Measurements from ENCODE around the gene CLSTN2. TPM values are rescaled to one million over a fixed set of nuclear protein-coding genes. Genes with fewer than 3 reads are reported as not detected.

The CLSTN2 gene
- total RNA-seq, 1 donor from 2014 or later: 4.7 TPM

DNA sequence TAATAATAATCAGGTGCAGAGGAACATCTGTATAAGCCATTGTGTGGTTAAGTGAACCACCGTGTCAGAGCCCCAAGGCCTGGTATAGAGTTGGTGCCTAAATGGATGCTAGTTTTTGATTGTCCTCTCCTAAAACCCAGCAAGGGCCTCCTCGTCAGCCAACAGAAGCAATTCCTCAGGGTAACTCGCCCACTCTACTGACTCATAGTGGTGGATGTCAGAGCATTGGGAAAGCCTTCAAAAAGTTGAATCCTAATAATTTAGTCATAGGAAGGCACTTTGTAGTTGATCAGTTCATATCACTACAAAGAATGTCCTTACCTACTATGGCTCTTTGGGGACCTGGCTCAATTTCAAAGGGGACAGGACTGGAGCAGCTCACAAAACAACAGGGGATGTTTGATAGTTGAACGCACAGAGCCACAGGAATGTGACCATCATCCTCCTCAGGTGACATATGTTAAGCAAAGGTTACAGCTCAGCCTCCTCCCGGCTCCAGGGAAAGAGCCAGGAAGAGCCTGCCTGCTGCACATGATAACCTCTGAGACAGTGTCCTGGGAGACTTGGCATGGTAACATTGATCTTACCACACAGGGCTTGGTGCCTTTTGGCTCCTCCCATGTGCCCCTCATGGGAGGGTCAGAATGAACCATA lies 338.7 kb downstream of the CLSTN2 start:
- H3K36me3 ChIP-seq (ENCODE audit: control insufficient read depth in 3 of 3, insufficient read depth in 3 of 3, low read length in 3 of 3): no peaks in the 10 kb centered on the region
- no peaks in the 10 kb centered on the region for H3K9me3 ChIP-seq (ENCODE audit: control insufficient read depth in 3 of 3, low read length in 3 of 3)
- no peak overlapping the region for H3K4me3 ChIP-seq (ENCODE audit: low read length in 3 of 3)
- H3K27me3 ChIP-seq (ENCODE audit: control insufficient read depth in 3 of 3, insufficient read depth in 3 of 3, low read length in 3 of 3): peaks cover 0 to 2% (median 2%) of the 10 kb centered on the region in 3 donors
- H3K27ac ChIP-seq (ENCODE audit: low read depth, low read length): no peak overlapping the region
- peaks cover 0 to under 1% (median 0%) of the 10 kb centered on the region in 3 donors for H3K4me1 ChIP-seq (ENCODE audit: control insufficient read depth in 3 of 3, insufficient read depth in 3 of 3, low read length in 3 of 3)
- H3K9ac ChIP-seq (ENCODE audit: low read depth in 1 of 3, low read length in 3 of 3): no peak overlapping the region

DNA sequence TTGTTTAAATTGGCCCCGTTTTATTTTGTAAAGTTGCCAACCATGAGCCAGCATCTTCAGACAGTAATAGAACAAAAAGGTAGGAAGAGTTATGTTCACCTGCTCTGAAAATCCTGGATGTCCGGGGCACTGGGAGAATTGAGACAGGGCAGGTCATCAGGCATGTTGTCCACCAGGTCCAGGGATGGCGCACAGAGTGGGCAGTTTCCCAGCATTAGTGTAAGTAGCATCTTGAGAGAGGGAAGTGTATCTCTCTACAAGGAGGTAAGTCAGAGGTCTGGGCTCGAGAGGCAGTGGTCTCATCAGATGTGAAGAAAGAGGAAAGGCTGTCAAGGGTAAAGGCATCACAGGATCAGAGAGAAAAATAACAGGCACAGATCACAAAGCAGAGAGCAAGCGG lies 339.4 kb downstream of the CLSTN2 start:
- Histone ChIP-seq H3K27ac (ENCODE audit: low read depth, low read length) (no peak overlapping the region), H3K27me3 (ENCODE audit: control insufficient read depth in 3 of 3, insufficient read depth in 3 of 3, low read length in 3 of 3) (peaks cover 0 to 2% (median 2%) of the 10 kb centered on the region in 3 donors), H3K4me1 (ENCODE audit: control insufficient read depth in 3 of 3, insufficient read depth in 3 of 3, low read length in 3 of 3) (no peaks in the 10 kb centered on the region), H3K36me3 (ENCODE audit: control insufficient read depth in 3 of 3, insufficient read depth in 3 of 3, low read length in 3 of 3) (no peaks in the 10 kb centered on the region), H3K4me3 (ENCODE audit: low read length in 3 of 3) (no peak overlapping the region), H3K9me3 (ENCODE audit: control insufficient read depth in 3 of 3, low read length in 3 of 3) (no peaks in the 10 kb centered on the region), H3K9ac (ENCODE audit: low read depth in 1 of 3, low read length in 3 of 3) (no peak overlapping the region)

DNA sequence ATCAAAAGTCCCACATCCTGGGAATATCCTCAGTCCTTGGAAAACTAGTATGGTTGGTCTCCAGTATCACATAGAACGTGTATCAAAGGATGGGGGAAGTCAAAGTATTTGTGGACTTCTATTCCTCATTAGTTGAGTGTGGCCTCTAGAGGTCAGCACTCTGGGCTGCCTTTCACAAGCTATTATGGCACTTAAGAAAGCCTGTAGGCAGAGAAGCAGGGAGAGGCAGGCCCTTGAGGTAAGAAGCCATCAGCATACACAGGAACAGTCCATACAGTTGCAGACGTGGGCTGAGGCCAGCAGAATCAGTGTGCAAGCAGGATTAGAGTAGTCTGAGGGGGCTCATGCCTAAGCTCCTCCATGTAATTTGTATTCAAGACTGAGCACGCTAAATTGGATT lies 341.7 kb downstream of the CLSTN2 start:
- H3K27me3 ChIP-seq (ENCODE audit: control insufficient read depth in 3 of 3, insufficient read depth in 3 of 3, low read length in 3 of 3): peaks cover 0 to 2% (median 0%) of the 10 kb centered on the region in 3 donors
- no peaks in the 10 kb centered on the region for H3K4me1 ChIP-seq (ENCODE audit: control insufficient read depth in 3 of 3, insufficient read depth in 3 of 3, low read length in 3 of 3)
- no peak overlapping the region for H3K27ac ChIP-seq (ENCODE audit: low read depth, low read length)
- H3K4me3 ChIP-seq (ENCODE audit: low read length in 3 of 3): no peak overlapping the region
- H3K36me3 ChIP-seq (ENCODE audit: control insufficient read depth in 3 of 3, insufficient read depth in 3 of 3, low read length in 3 of 3): no peaks in the 10 kb centered on the region
- H3K9me3 ChIP-seq (ENCODE audit: control insufficient read depth in 3 of 3, low read length in 3 of 3): no peaks in the 10 kb centered on the region
- H3K9ac ChIP-seq (ENCODE audit: low read depth in 1 of 3, low read length in 3 of 3): no peak overlapping the region

DNA sequence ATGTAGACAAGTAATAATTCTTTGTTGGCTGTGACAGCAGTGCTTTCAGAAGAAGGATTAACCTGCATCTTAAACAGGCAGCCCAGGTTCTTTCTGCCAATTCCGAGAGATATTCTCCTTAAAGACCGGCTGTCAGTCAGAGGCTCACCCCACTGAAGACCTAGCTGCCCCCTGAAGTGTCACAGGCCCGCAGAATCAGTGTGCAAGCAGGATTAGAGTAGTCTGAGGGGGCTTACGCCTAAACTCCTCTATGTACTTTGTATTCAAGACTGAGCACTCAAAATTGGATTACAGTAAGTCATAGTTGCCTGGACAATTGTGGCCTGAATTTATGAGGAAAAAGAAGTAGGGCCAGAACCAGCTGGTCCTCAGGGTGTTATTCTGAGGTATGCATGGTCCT lies 342.9 kb downstream of the CLSTN2 start:
- no peak overlapping the region for H3K27ac ChIP-seq (ENCODE audit: low read depth, low read length)
- H3K4me1 ChIP-seq (ENCODE audit: control insufficient read depth in 3 of 3, insufficient read depth in 3 of 3, low read length in 3 of 3): no peaks in the 10 kb centered on the region
- no peaks in the 10 kb centered on the region for H3K9me3 ChIP-seq (ENCODE audit: control insufficient read depth in 3 of 3, low read length in 3 of 3)
- H3K36me3 ChIP-seq (ENCODE audit: control insufficient read depth in 3 of 3, insufficient read depth in 3 of 3, low read length in 3 of 3): no peaks in the 10 kb centered on the region
- no peak overlapping the region for H3K4me3 ChIP-seq (ENCODE audit: low read length in 3 of 3)
- H3K9ac ChIP-seq (ENCODE audit: low read depth in 1 of 3, low read length in 3 of 3): no peak overlapping the region
- peaks cover 0 to 2% (median 0%) of the 10 kb centered on the region in 3 donors for H3K27me3 ChIP-seq (ENCODE audit: control insufficient read depth in 3 of 3, insufficient read depth in 3 of 3, low read length in 3 of 3)

- peaks cover 0 to 10% (median 9%) of the 10 kb centered on the region in 3 donors for H3K4me1 ChIP-seq (ENCODE audit: control insufficient read depth in 3 of 3, insufficient read depth in 3 of 3, low read length in 3 of 3)
- no peaks in the 10 kb centered on the region for H3K36me3 ChIP-seq (ENCODE audit: control insufficient read depth in 3 of 3, insufficient read depth in 3 of 3, low read length in 3 of 3)
- H3K27me3 ChIP-seq (ENCODE audit: control insufficient read depth in 3 of 3, insufficient read depth in 3 of 3, low read length in 3 of 3): no peaks in the 10 kb centered on the region
- H3K4me3 ChIP-seq (ENCODE audit: low read length in 3 of 3): no peak overlapping the region
- H3K9me3 ChIP-seq (ENCODE audit: control insufficient read depth in 3 of 3, low read length in 3 of 3): no peaks in the 10 kb centered on the region
- H3K27ac ChIP-seq (ENCODE audit: low read depth, low read length): no peak overlapping the region
- no peak overlapping the region for H3K9ac ChIP-seq (ENCODE audit: low read depth in 1 of 3, low read length in 3 of 3)
Observed at GRCh38 chr3:140284372-140284771, 349.4 kb downstream of the CLSTN2 start.

DNA sequence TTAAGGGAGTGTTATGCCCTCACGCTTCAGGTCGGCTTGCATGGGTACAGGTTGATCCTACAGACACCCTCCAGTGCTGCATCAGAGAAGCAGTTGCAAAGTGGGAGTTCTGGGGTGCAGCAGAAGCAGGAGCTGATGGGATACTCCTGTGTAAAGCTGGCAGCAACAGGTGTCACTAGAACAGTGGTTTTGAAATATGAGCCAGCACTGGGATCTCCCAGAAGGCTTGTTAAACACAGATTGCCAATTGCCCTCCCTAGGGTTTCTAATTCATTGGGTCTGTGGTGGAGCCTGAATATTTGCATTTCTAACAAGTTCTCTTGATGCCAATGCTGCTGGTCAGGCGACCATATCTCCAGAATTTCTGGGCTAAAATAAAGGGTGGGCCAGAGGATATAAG lies 350.4 kb downstream of the CLSTN2 start:
- peaks cover 0 to 10% (median 9%) of the 10 kb centered on the region in 3 donors for H3K4me1 ChIP-seq (ENCODE audit: control insufficient read depth in 3 of 3, insufficient read depth in 3 of 3, low read length in 3 of 3)
- no peaks in the 10 kb centered on the region for H3K27me3 ChIP-seq (ENCODE audit: control insufficient read depth in 3 of 3, insufficient read depth in 3 of 3, low read length in 3 of 3)
- no peaks in the 10 kb centered on the region for H3K36me3 ChIP-seq (ENCODE audit: control insufficient read depth in 3 of 3, insufficient read depth in 3 of 3, low read length in 3 of 3)
- no peaks in the 10 kb centered on the region for H3K9me3 ChIP-seq (ENCODE audit: control insufficient read depth in 3 of 3, low read length in 3 of 3)
- H3K4me3 ChIP-seq (ENCODE audit: low read length in 3 of 3): no peak overlapping the region
- H3K9ac ChIP-seq (ENCODE audit: low read depth in 1 of 3, low read length in 3 of 3): no peak overlapping the region
- no peak overlapping the region for H3K27ac ChIP-seq (ENCODE audit: low read depth, low read length)

GRCh38 chr3:140288595-140288994 lies 353.6 kb downstream of the CLSTN2 start:
- no peak overlapping the region for H3K4me3 ChIP-seq (ENCODE audit: low read length in 3 of 3)
- H3K27me3 ChIP-seq (ENCODE audit: control insufficient read depth in 3 of 3, insufficient read depth in 3 of 3, low read length in 3 of 3): no peaks in the 10 kb centered on the region
- H3K36me3 ChIP-seq (ENCODE audit: control insufficient read depth in 3 of 3, insufficient read depth in 3 of 3, low read length in 3 of 3): no peaks in the 10 kb centered on the region
- H3K27ac ChIP-seq (ENCODE audit: low read depth, low read length): no peak overlapping the region
- H3K9me3 ChIP-seq (ENCODE audit: control insufficient read depth in 3 of 3, low read length in 3 of 3): no peaks in the 10 kb centered on the region
- H3K4me1 ChIP-seq (ENCODE audit: control insufficient read depth in 3 of 3, insufficient read depth in 3 of 3, low read length in 3 of 3): peaks cover 0 to 10% (median 9%) of the 10 kb centered on the region in 3 donors
- H3K9ac ChIP-seq (ENCODE audit: low read depth in 1 of 3, low read length in 3 of 3): no peak overlapping the region

DNA sequence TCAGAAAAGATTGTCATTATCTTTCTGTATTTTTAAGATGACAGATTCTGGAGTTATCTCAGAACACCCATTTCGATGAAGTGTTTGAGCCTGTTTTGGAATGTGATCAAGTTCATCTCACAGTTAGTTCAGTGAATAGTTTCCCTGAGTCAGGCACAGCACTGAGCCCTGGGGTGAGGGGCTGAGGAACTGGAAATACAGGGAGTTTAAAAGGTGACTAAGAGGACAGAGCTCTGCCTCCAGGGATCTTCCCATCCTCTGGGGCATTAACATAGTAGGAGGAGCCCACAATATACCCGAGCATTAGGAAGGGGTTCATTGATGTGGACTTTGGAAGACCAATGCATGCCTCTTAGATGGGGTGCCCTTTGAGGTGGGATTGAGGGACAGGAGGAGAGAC lies 355.1 kb downstream of the CLSTN2 start:
- H3K36me3 ChIP-seq (ENCODE audit: control insufficient read depth in 3 of 3, insufficient read depth in 3 of 3, low read length in 3 of 3): no peaks in the 10 kb centered on the region
- no peak overlapping the region for H3K9ac ChIP-seq (ENCODE audit: low read depth in 1 of 3, low read length in 3 of 3)
- no peaks in the 10 kb centered on the region for H3K9me3 ChIP-seq (ENCODE audit: control insufficient read depth in 3 of 3, low read length in 3 of 3)
- H3K4me3 ChIP-seq (ENCODE audit: low read length in 3 of 3): no peak overlapping the region
- H3K27me3 ChIP-seq (ENCODE audit: control insufficient read depth in 3 of 3, insufficient read depth in 3 of 3, low read length in 3 of 3): no peaks in the 10 kb centered on the region
- peaks cover 0 to 10% (median 9%) of the 10 kb centered on the region in 3 donors for H3K4me1 ChIP-seq (ENCODE audit: control insufficient read depth in 3 of 3, insufficient read depth in 3 of 3, low read length in 3 of 3)
- H3K27ac ChIP-seq (ENCODE audit: low read depth, low read length): no peak overlapping the region

GRCh38 chr3:140292170-140292569 lies 357.2 kb downstream of the CLSTN2 start:
- no peak overlapping the region for H3K9ac ChIP-seq (ENCODE audit: low read depth in 1 of 3, low read length in 3 of 3)
- no peaks in the 10 kb centered on the region for H3K36me3 ChIP-seq (ENCODE audit: control insufficient read depth in 3 of 3, insufficient read depth in 3 of 3, low read length in 3 of 3)

GRCh38 chr3:140292684-140293083 lies 357.7 kb downstream of the CLSTN2 start:
- H3K9ac ChIP-seq (ENCODE audit: low read depth in 1 of 3, low read length in 3 of 3): no peak overlapping the region
- peak overlapping the region; percentile 31 for H3K27ac ChIP-seq (ENCODE audit: low read depth, low read length)

More at GRCh38 chr3:140292170-140292569, 357.2 kb downstream of the CLSTN2 start:
- Histone ChIP-seq H3K4me1 (ENCODE audit: control insufficient read depth in 3 of 3, insufficient read depth in 3 of 3, low read length in 3 of 3) (peaks cover 0 to 2% (median 0%) of the 10 kb centered on the region in 3 donors), H3K9me3 (ENCODE audit: control insufficient read depth in 3 of 3, low read length in 3 of 3) (no peaks in the 10 kb centered on the region), H3K4me3 (ENCODE audit: low read length in 3 of 3) (no peak overlapping the region), H3K27me3 (ENCODE audit: control insufficient read depth in 3 of 3, insufficient read depth in 3 of 3, low read length in 3 of 3) (no peaks in the 10 kb centered on the region), H3K27ac (ENCODE audit: low read depth, low read length) (peak overlapping the region; percentile 31)

More at GRCh38 chr3:140292684-140293083, 357.7 kb downstream of the CLSTN2 start:
- H3K4me1 ChIP-seq (ENCODE audit: control insufficient read depth in 3 of 3, insufficient read depth in 3 of 3, low read length in 3 of 3): peaks cover 0 to 2% (median 0%) of the 10 kb centered on the region in 3 donors
- no peak overlapping the region for H3K4me3 ChIP-seq (ENCODE audit: low read length in 3 of 3)
- H3K9me3 ChIP-seq (ENCODE audit: control insufficient read depth in 3 of 3, low read length in 3 of 3): no peaks in the 10 kb centered on the region
- H3K27me3 ChIP-seq (ENCODE audit: control insufficient read depth in 3 of 3, insufficient read depth in 3 of 3, low read length in 3 of 3): no peaks in the 10 kb centered on the region
- H3K36me3 ChIP-seq (ENCODE audit: control insufficient read depth in 3 of 3, insufficient read depth in 3 of 3, low read length in 3 of 3): no peaks in the 10 kb centered on the region

Data from skeletal muscle tissue (tissue), 4 donors.